Measurements from ENCODE around the gene MGAT1. TPM values are rescaled to one million over a fixed set of nuclear protein-coding genes. Genes with fewer than 3 reads are reported as not detected.

Gene MGAT1
- total RNA-seq, 2 donors from 2014 or later: 76.2 to 101 TPM

DNA sequence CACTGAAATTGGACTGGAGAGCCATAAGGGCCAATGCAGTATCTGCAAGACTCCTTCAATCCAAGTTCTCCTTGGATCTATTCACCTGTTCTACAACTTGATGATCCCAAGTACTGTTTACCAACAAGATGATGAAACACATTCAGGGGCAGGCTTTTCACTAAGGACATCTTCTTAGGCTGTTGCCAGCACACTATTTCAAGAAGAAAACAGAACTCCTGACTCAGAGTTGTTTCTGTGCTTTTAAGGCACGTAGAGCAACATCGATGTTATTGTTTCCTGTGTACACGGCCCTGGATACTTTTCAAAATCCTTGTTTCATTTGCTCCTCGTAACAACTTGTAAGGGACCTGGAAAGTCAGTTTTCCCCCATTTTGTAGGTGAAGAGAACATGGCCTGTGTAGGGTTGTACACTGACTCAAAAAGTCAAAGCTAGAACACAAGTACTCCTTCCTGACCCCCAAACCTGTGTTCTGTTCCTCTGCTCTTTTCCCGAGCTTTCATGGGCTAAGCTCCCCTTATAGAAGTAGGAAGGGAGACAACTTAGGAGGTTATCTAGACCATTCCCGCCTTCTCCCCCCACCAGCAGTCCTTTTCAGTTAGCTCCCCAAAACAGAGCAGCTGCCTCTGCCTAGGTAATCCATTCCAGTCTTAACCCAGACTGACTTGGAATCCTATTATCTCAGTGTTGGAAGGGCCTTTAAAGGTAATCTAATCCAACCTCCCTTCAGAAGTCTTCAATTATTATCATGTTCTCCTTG, 5.2 kb upstream of the MGAT1 start:
- H3K36me3 Mint-ChIP-seq (ENCODE audit: low read depth): peaks cover 25% of the 10 kb centered on the region
- peak overlapping the region; percentile 75 for H3K4me3 Mint-ChIP-seq
- TF ChIP-seq, protein P1, sequence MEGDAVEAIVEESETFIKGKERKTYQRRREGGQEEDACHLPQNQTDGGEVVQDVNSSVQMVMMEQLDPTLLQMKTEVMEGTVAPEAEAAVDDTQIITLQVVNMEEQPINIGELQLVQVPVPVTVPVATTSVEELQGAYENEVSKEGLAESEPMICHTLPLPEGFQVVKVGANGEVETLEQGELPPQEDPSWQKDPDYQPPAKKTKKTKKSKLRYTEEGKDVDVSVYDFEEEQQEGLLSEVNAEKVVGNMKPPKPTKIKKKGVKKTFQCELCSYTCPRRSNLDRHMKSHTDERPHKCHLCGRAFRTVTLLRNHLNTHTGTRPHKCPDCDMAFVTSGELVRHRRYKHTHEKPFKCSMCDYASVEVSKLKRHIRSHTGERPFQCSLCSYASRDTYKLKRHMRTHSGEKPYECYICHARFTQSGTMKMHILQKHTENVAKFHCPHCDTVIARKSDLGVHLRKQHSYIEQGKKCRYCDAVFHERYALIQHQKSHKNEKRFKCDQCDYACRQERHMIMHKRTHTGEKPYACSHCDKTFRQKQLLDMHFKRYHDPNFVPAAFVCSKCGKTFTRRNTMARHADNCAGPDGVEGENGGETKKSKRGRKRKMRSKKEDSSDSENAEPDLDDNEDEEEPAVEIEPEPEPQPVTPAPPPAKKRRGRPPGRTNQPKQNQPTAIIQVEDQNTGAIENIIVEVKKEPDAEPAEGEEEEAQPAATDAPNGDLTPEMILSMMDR (conservative IDR thresholded peaks at IDR 0.05): no peak
- Histone ChIP-seq H3K36me3 (ENCODE audit: control insufficient read depth, insufficient read depth, low read length) (no peaks in the 10 kb centered on the region), H3K27me3 (ENCODE audit: control insufficient read depth, insufficient read depth, low read length, poor library complexity, severe bottlenecking) (no peaks in the 10 kb centered on the region), H3K27ac (ENCODE audit: low read depth, low read length) (no peak overlapping the region), H3K4me3 (ENCODE audit: low read length) (peak overlapping the region; percentile 93), H3K9ac (ENCODE audit: extremely low read depth, low read length, poor library complexity, severe bottlenecking) (peak overlapping the region; percentile 26), H3K4me1 (ENCODE audit: control insufficient read depth, insufficient read depth, low read length) (peaks cover 35% of the 10 kb centered on the region), H3K9me3 (ENCODE audit: control insufficient read depth, low read length) (no peaks in the 10 kb centered on the region)
- no peaks in the 10 kb centered on the region for H3K27me3 Mint-ChIP-seq (ENCODE audit: insufficient read depth)
- H3K27ac Mint-ChIP-seq: peak overlapping the region; percentile 90
- peaks cover 58% of the 10 kb centered on the region for H3K4me1 Mint-ChIP-seq
- 91 to 95% methylated on average over 5 to 6 of the region's 6 CpGs for WGBS, 2 experiments (ENCODE audit: insufficient coverage in 1 of 2, insufficient read length in 1 of 2)
- no peaks in the 10 kb centered on the region for H3K9me3 Mint-ChIP-seq
- peak; percentile 13 for DNase-seq

DNA sequence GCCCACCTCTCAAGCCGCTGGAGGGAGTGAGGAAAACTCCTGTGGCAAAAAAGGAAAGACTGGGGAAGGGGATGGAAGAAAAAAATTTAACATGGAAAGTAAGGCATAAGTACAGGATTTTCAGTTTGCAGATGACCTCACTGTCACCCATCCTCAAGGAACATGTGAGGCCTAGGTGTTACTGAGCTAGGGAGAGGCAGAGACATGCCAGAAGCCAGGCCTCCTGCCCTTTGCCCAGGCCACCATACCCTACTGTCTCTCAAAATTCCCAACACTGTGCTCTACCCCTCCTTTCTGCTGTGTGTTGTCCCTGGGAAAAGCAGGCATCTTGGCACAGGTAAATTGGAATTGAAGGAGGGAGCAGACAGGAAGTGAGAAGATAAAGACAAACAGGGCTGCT, 4.4 kb upstream of the MGAT1 start:
- H3K27ac Mint-ChIP-seq: peak overlapping the region; percentile 52
- no peak overlapping the region for H3K9ac ChIP-seq (ENCODE audit: extremely low read depth, low read length, poor library complexity, severe bottlenecking)
- H3K4me3 ChIP-seq (ENCODE audit: low read length): peak overlapping the region; percentile 93

DNA sequence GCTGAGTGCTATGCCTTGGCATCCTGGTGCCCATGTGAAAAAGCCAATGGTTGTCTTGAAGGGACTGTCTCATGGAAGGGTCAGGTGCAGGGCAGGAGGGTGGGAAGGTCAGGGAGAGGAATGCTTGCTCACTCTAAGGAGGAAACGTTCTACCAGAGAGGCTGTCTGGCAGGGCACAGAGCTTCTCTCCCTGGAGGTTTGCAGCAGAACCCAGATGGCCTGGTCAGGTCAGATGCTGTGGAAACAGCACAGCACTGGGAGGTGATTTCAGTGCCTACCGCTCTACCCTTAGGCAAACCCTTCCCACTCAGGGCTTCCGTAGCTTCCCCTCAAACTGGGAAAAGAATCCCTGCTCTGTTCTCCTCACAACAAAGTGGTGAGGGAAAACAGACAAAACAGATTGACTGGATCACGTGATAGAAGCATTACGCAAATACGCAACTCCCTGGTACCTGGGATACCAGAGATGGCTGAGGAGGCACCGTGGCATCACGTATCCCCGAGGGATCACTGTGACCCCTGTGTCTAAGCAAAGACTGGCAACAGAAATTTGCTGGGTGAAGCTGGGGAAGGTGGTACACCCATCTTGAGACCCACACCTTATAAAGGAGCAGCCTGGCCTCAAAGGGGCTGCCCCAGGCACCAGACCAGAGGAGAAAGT, 3.9 kb upstream of the MGAT1 start:
- TF ChIP-seq, protein P1 (conservative IDR thresholded peaks at IDR 0.05): no peak
- H3K9me3 Mint-ChIP-seq: no peaks in the 10 kb centered on the region
- no peaks in the 10 kb centered on the region for H3K27me3 Mint-ChIP-seq (ENCODE audit: insufficient read depth)
- H3K36me3 Mint-ChIP-seq (ENCODE audit: low read depth): peaks cover 25% of the 10 kb centered on the region
- Histone ChIP-seq H3K27ac (ENCODE audit: low read depth, low read length) (no peak overlapping the region), H3K4me1 (ENCODE audit: control insufficient read depth, insufficient read depth, low read length) (peaks cover 37% of the 10 kb centered on the region), H3K9ac (ENCODE audit: extremely low read depth, low read length, poor library complexity, severe bottlenecking) (no peak overlapping the region), H3K9me3 (ENCODE audit: control insufficient read depth, low read length) (no peaks in the 10 kb centered on the region), H3K27me3 (ENCODE audit: control insufficient read depth, insufficient read depth, low read length, poor library complexity, severe bottlenecking) (no peaks in the 10 kb centered on the region), H3K36me3 (ENCODE audit: control insufficient read depth, insufficient read depth, low read length) (no peaks in the 10 kb centered on the region), H3K4me3 (ENCODE audit: low read length) (peak overlapping the region; percentile 93)
- WGBS, 2 experiments (ENCODE audit: insufficient coverage in 1 of 2, insufficient read length in 1 of 2): 94 to 97% methylated on average over 5 to 9 of the region's 9 CpGs
- DNase-seq: peak; percentile 38
- H3K4me3 Mint-ChIP-seq: peak overlapping the region; percentile 75
- peaks cover 59% of the 10 kb centered on the region for H3K4me1 Mint-ChIP-seq
- peak overlapping the region; percentile 52 for H3K27ac Mint-ChIP-seq

More for the DNA sequence above, 4.4 kb upstream of the MGAT1 start:
- DNase-seq: peak; percentile 30
- Mint-ChIP-seq H3K27me3 (ENCODE audit: insufficient read depth) (no peaks in the 10 kb centered on the region), H3K36me3 (ENCODE audit: low read depth) (peaks cover 25% of the 10 kb centered on the region), H3K9me3 (no peaks in the 10 kb centered on the region), H3K4me3 (peak overlapping the region; percentile 75), H3K4me1 (peaks cover 58% of the 10 kb centered on the region)
- 80% methylated on average over 1 of the region's 1 CpG; no CpG with 5 or more reads in 1 of the 2 experiments for WGBS, 2 experiments (ENCODE audit: insufficient coverage in 1 of 2, insufficient read length in 1 of 2)
- TF ChIP-seq, protein P1 (conservative IDR thresholded peaks at IDR 0.05): no peak
- H3K27me3 ChIP-seq (ENCODE audit: control insufficient read depth, insufficient read depth, low read length, poor library complexity, severe bottlenecking): no peaks in the 10 kb centered on the region
- peaks cover 35% of the 10 kb centered on the region for H3K4me1 ChIP-seq (ENCODE audit: control insufficient read depth, insufficient read depth, low read length)
- no peak overlapping the region for H3K27ac ChIP-seq (ENCODE audit: low read depth, low read length)
- no peaks in the 10 kb centered on the region for H3K36me3 ChIP-seq (ENCODE audit: control insufficient read depth, insufficient read depth, low read length)
- no peaks in the 10 kb centered on the region for H3K9me3 ChIP-seq (ENCODE audit: control insufficient read depth, low read length)
